ENCODE results near the gene ATRX. TPM values are rescaled to one million over a fixed set of nuclear protein-coding genes. Genes with fewer than 3 reads are reported as not detected.

Gene ATRX
- total RNA-seq, 2 donors from 2014 or later = 49.3 to 110 TPM

GRCh38 chrX:77455437-77455836 lies 330.6 kb downstream of the ATRX start:
- Histone ChIP-seq H3K27me3 (replicated peaks; ENCODE audit: insufficient read depth) (no peaks in the 10 kb centered on the region), H3K9me3 (no peaks in the 10 kb centered on the region), H3K4me1 (replicated peaks) (no peaks in the 10 kb centered on the region), H3K4me3 (no peak overlapping the region), H3K27ac (no peak overlapping the region), H3K36me3 (no peaks in the 10 kb centered on the region)
- intact Hi-C loops (cut with DNase I) = no loop called here
- DNase-seq (ENCODE audit: low spot score) = no peak
- WGBS = 83% methylated on average over 2 of the region's 2 CpGs
- TF ChIP-seq POLR2AphosphoS5 (IDR thresholded peaks at IDR 0.05) (no peak), POLR2A (IDR thresholded peaks at IDR 0.05) (no peak), CTCF (IDR thresholded peaks at IDR 0.05) (no peak)

Small RNAs within 50 kb of the gene (small RNA-seq; reads per million reads assigned to genes)
- 0 reads per million in 2 donors for gene FABP5P15

Other genes starting within 250 kb of the ATRX start
- 10 to 100 TPM; 37.1 to 79.4 TPM for gene MAGT1, start 109.2 kb upstream of the ATRX start, total RNA-seq
- 100 to 1,000 TPM; 203 to 374 TPM for gene COX7B, start 113.3 kb upstream of the ATRX start, total RNA-seq
- gene ATP7A, start 124.5 kb upstream of the ATRX start, total RNA-seq = 10 to 100 TPM in 1 of 2 donors, 1 to 10 TPM in 1; 9.8 to 15.1 TPM
- gene PGAM4, start 183.4 kb upstream of the ATRX start, total RNA-seq = not detected